ENCODE measurements around the gene EYS.
"Not testable (repeated sequence)": the region's sequence is repeated elsewhere in the genome, so short reads cannot be mapped to it uniquely, and the experiment has no call there.

Gene EYS

GRCh38 chr6:63765828-63766227 lies 1941.2 kb downstream of the EYS start:
- no peak overlapping the region for H3K27ac Mint-ChIP-seq
- H3K36me3 Mint-ChIP-seq: no peaks in the 10 kb centered on the region
- H3K4me1 Mint-ChIP-seq: no peaks in the 10 kb centered on the region
- no peaks in the 10 kb centered on the region for H3K9me3 Mint-ChIP-seq
- DNase-seq (ENCODE audit: low spot score in 2 of 2): no peak
- no peak overlapping the region for H3K4me3 Mint-ChIP-seq
- no peak for ATAC-seq

- no peak overlapping the region for H3K27ac Mint-ChIP-seq
- DNase-seq (ENCODE audit: low spot score in 2 of 2): no peak
- H3K4me3 Mint-ChIP-seq: no peak overlapping the region
Observed at GRCh38 chr6:63764318-63764916, 1942.6 kb downstream of the EYS start.

GRCh38 chr6:63760199-63760598 lies 1946.8 kb downstream of the EYS start:
- Mint-ChIP-seq H3K9me3 (peaks cover 10% of the 10 kb centered on the region), H3K27ac (no peak overlapping the region), H3K4me1 (no peaks in the 10 kb centered on the region), H3K4me3 (no peak overlapping the region), H3K36me3 (no peaks in the 10 kb centered on the region)
- ATAC-seq (no peak), DNase-seq (ENCODE audit: low spot score in 2 of 2) (no peak)

More at GRCh38 chr6:63764318-63764916, 1942.6 kb downstream of the EYS start:
- Mint-ChIP-seq H3K36me3 (no peaks in the 10 kb centered on the region), H3K4me1 (no peaks in the 10 kb centered on the region), H3K9me3 (no peaks in the 10 kb centered on the region)
- ATAC-seq: no peak

GRCh38 chr6:63759605-63760105 lies 1947.4 kb downstream of the EYS start:
- ATAC-seq: no peak
- H3K27ac Mint-ChIP-seq: no peak overlapping the region
- no peak overlapping the region for H3K4me3 Mint-ChIP-seq
- no peaks in the 10 kb centered on the region for H3K4me1 Mint-ChIP-seq
- no peaks in the 10 kb centered on the region for H3K36me3 Mint-ChIP-seq
- DNase-seq (ENCODE audit: low spot score in 2 of 2): no peak
- peaks cover 10% of the 10 kb centered on the region for H3K9me3 Mint-ChIP-seq

GRCh38 chr6:63757826-63758225 lies 1949.2 kb downstream of the EYS start:
- no peak overlapping the region for H3K4me3 Mint-ChIP-seq
- no peak for DNase-seq (ENCODE audit: low spot score in 2 of 2)
- ATAC-seq: no peak
- H3K36me3 Mint-ChIP-seq: no peaks in the 10 kb centered on the region
- H3K4me1 Mint-ChIP-seq: no peaks in the 10 kb centered on the region
- peaks cover 10% of the 10 kb centered on the region for H3K9me3 Mint-ChIP-seq
- H3K27ac Mint-ChIP-seq: no peak overlapping the region

- H3K36me3 Mint-ChIP-seq; DNase-seq (ENCODE audit: low spot score in 2 of 2); H3K4me1 Mint-ChIP-seq; H3K27ac Mint-ChIP-seq; ATAC-seq; H3K9me3 Mint-ChIP-seq; H3K4me3 Mint-ChIP-seq: not testable (repeated sequence)
Observed at GRCh38 chr6:63757275-63757674, 1949.8 kb downstream of the EYS start.

GRCh38 chr6:63750400-63750799 lies 1956.6 kb downstream of the EYS start:
- ATAC-seq: no peak
- DNase-seq (ENCODE audit: low spot score in 2 of 2): no peak
- H3K4me1 Mint-ChIP-seq: no peaks in the 10 kb centered on the region
- H3K36me3 Mint-ChIP-seq: no peaks in the 10 kb centered on the region
- H3K9me3 Mint-ChIP-seq: peaks cover 4% of the 10 kb centered on the region
- no peak overlapping the region for H3K27ac Mint-ChIP-seq
- no peak overlapping the region for H3K4me3 Mint-ChIP-seq

GRCh38 chr6:63745784-63746183 lies 1961.2 kb downstream of the EYS start:
- Mint-ChIP-seq H3K36me3 (no peaks in the 10 kb centered on the region), H3K9me3 (peaks cover 4% of the 10 kb centered on the region)

GRCh38 chr6:63744810-63745209 lies 1962.2 kb downstream of the EYS start:
- DNase-seq (ENCODE audit: low spot score in 2 of 2) (no peak), ATAC-seq (no peak)
- H3K27ac Mint-ChIP-seq: no peak overlapping the region
- peaks cover 5% of the 10 kb centered on the region for H3K4me1 Mint-ChIP-seq
- no peak overlapping the region for H3K4me3 Mint-ChIP-seq
- H3K9me3 Mint-ChIP-seq: peaks cover 6% of the 10 kb centered on the region
- no peaks in the 10 kb centered on the region for H3K36me3 Mint-ChIP-seq

More at GRCh38 chr6:63745784-63746183, 1961.2 kb downstream of the EYS start:
- ATAC-seq: no peak
- Mint-ChIP-seq H3K4me3 (no peak overlapping the region), H3K27ac (no peak overlapping the region), H3K4me1 (no peaks in the 10 kb centered on the region)
- no peak for DNase-seq (ENCODE audit: low spot score in 2 of 2)

GRCh38 chr6:63743691-63744090 lies 1963.3 kb downstream of the EYS start:
- DNase-seq (ENCODE audit: low spot score in 2 of 2): no peak
- Mint-ChIP-seq H3K4me3 (no peak overlapping the region), H3K9me3 (peaks cover 6% of the 10 kb centered on the region), H3K4me1 (peaks cover 5% of the 10 kb centered on the region), H3K36me3 (no peaks in the 10 kb centered on the region), H3K27ac (no peak overlapping the region)
- ATAC-seq: no peak

- no peak for DNase-seq (ENCODE audit: low spot score in 2 of 2)
- H3K4me1 Mint-ChIP-seq: peaks cover 5% of the 10 kb centered on the region
- H3K36me3 Mint-ChIP-seq: no peaks in the 10 kb centered on the region
- H3K9me3 Mint-ChIP-seq: peaks cover 6% of the 10 kb centered on the region
- H3K27ac Mint-ChIP-seq: no peak overlapping the region
- no peak overlapping the region for H3K4me3 Mint-ChIP-seq
- no peak for ATAC-seq
Observed at GRCh38 chr6:63742060-63742459, 1965.0 kb downstream of the EYS start.

- DNase-seq (ENCODE audit: low spot score in 2 of 2): no peak
- peaks cover 5% of the 10 kb centered on the region for H3K4me1 Mint-ChIP-seq
- no peak overlapping the region for H3K27ac Mint-ChIP-seq
- H3K9me3 Mint-ChIP-seq: peaks cover 3% of the 10 kb centered on the region
- H3K4me3 Mint-ChIP-seq: no peak overlapping the region
- H3K36me3 Mint-ChIP-seq: no peaks in the 10 kb centered on the region
- ATAC-seq: no peak
Observed at GRCh38 chr6:63740709-63741108, 1966.3 kb downstream of the EYS start.

- Mint-ChIP-seq H3K36me3 (no peaks in the 10 kb centered on the region), H3K4me3 (no peak overlapping the region), H3K27ac (no peak overlapping the region), H3K4me1 (peaks cover 5% of the 10 kb centered on the region), H3K9me3 (peaks cover 8% of the 10 kb centered on the region)
- DNase-seq (ENCODE audit: low spot score in 2 of 2) (no peak), ATAC-seq (no peak)
Observed at GRCh38 chr6:63739094-63739687, 1967.8 kb downstream of the EYS start.

- not testable (repeated sequence) for DNase-seq (ENCODE audit: low spot score in 2 of 2)
Observed at GRCh38 chr6:63738190-63738589, 1968.8 kb downstream of the EYS start.

GRCh38 chr6:63734923-63735322 lies 1972.1 kb downstream of the EYS start:
- no peak overlapping the region for H3K27ac Mint-ChIP-seq
- no peak for DNase-seq (ENCODE audit: low spot score in 2 of 2)
- no peak overlapping the region for H3K4me3 Mint-ChIP-seq
- peaks cover 6% of the 10 kb centered on the region for H3K9me3 Mint-ChIP-seq
- no peaks in the 10 kb centered on the region for H3K4me1 Mint-ChIP-seq
- H3K36me3 Mint-ChIP-seq: no peaks in the 10 kb centered on the region
- no peak for ATAC-seq

More at GRCh38 chr6:63738190-63738589, 1968.8 kb downstream of the EYS start:
- H3K4me3 Mint-ChIP-seq, H3K27ac Mint-ChIP-seq, ATAC-seq, H3K9me3 Mint-ChIP-seq, H3K4me1 Mint-ChIP-seq, H3K36me3 Mint-ChIP-seq: not testable (repeated sequence)

- DNase-seq (ENCODE audit: low spot score in 2 of 2) (no peak), ATAC-seq (no peak)
- H3K4me1 Mint-ChIP-seq: no peaks in the 10 kb centered on the region
- no peak overlapping the region for H3K27ac Mint-ChIP-seq
- H3K9me3 Mint-ChIP-seq: peaks cover 6% of the 10 kb centered on the region
- no peaks in the 10 kb centered on the region for H3K36me3 Mint-ChIP-seq
- H3K4me3 Mint-ChIP-seq: no peak overlapping the region
Observed at GRCh38 chr6:63732336-63732735, 1974.7 kb downstream of the EYS start.
